Omental fat pad (tissue), 4 donors: ENCODE measurements around the gene TUBD1. TPM values are rescaled to one million over a fixed set of nuclear protein-coding genes. Genes with fewer than 3 reads are reported as not detected.

ENCODE experiments used
- ATAC-seq: fragments of 150-250 bp; one replicate; pipeline ENCODE4 v1.9.1; 2016; ENCODE audit warnings: mild to moderate bottlenecking, moderate library complexity; ENCODE audit not compliant: low FRiP score
- DNase-seq: peaks from one replicate; pipeline ENCODE4 v3.0.0-alpha.2; 2019; ENCODE audit warnings: low spot score
- total RNA-seq, 4 donors: library from RNA; depleted of rRNA; stranded (reverse); fragments of >200 nt; gene quantifications; one replicate each; pipeline ENCODE4 v1.1.0, GENCODE V29; 2016
- TF ChIP-seq, protein P1 (sequence below), 3 donors: fragments of 450-650 bp; IDR thresholded peaks; one replicate each; pipeline ENCODE4 v1.5.1; 2016 to 2017; ENCODE audit warnings: antibody characterized with exemption in 3 of 3, mild to moderate bottlenecking in 3 of 3, moderate library complexity in 2 of 3

Gene TUBD1
- total RNA-seq, 4 donors from 2014 or later = 5.3 to 14.5 (median 7.2) TPM

DNA sequence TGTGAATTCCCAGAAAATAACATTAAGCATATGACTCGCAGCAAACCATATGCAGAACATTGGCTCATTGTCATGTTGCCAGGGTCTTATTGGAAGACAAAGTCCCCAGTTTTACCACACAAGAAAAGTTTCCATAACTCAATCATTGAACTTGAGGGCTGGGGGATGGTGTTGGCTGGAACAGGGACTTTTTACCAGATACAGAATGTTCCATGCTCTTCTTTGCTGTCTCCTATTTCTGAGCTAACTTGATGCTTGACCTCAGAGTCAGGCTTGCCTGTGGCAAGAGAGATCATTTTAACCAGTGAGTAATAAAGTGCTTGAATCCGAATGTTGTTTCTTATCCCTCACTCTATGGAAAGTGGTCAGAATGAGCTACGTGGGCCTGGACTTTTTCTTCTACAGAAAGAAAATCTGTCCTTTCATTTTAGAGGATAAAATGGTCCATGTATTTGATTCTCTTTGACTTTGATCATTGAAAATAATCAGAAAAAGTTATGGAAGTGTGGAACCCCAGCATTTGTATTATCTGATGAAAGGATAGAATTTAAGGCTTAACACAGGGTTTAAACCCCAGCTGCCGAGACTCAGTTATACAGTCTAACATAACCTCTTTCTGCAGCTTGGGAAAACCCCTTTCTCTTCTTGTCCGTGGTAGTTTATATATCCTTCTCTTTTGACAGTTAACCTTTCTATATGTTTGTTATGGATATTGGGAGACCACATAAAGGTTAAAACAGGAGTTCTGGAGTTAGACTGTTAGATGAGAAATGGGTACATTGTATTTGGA, 67.0 kb downstream of the TUBD1 start:
- DNase-seq = no peak
- TF ChIP-seq, protein P1, sequence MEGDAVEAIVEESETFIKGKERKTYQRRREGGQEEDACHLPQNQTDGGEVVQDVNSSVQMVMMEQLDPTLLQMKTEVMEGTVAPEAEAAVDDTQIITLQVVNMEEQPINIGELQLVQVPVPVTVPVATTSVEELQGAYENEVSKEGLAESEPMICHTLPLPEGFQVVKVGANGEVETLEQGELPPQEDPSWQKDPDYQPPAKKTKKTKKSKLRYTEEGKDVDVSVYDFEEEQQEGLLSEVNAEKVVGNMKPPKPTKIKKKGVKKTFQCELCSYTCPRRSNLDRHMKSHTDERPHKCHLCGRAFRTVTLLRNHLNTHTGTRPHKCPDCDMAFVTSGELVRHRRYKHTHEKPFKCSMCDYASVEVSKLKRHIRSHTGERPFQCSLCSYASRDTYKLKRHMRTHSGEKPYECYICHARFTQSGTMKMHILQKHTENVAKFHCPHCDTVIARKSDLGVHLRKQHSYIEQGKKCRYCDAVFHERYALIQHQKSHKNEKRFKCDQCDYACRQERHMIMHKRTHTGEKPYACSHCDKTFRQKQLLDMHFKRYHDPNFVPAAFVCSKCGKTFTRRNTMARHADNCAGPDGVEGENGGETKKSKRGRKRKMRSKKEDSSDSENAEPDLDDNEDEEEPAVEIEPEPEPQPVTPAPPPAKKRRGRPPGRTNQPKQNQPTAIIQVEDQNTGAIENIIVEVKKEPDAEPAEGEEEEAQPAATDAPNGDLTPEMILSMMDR (IDR thresholded peaks at IDR 0.05) = no peak
- peak; percentile 44 for ATAC-seq

DNA sequence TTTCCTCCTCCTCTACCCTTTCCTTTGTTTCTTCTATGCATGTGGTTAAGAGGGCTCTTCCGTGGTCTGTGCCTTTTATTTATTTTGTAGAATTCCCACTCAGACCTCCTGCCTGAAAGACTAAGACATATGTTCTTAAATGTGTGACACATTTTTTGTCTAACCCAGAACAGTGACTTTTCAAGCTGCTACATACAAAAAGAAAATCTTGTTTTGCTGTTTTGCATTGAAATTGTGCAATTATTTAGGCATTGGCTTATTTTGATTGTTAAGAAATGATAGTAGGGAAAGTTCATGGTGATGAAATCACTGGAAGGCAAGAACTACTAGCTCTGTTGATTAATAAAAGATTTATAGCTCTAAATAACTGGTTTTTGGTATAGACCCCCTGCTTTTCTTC, 76.8 kb downstream of the TUBD1 start:
- TF ChIP-seq, protein P1 (IDR thresholded peaks at IDR 0.05) = no peak
- no peak for DNase-seq

DNA sequence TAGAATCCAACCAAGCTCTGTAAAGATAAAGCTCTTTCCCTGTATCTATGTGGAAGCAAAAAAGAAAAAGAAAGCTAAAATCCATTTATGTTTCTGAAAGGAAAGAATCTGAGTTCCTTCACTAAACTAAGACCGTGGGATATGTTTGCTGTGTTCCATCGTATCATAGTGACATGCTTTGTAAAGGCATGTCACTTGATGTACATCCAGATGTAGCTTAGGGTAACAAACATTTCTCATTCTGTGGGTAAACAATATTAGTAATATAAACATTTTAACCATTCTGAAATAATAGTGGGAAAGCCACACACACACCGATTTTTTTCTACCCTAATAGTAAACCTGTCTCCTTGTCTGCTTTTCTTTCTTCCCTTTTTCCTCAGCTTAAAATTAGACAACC, 78.1 kb downstream of the TUBD1 start:
- no peak for DNase-seq
- ATAC-seq = no peak
- TF ChIP-seq, protein P1 (IDR thresholded peaks at IDR 0.05) = no peak

More for the DNA sequence above, 76.8 kb downstream of the TUBD1 start:
- no peak for ATAC-seq

DNA sequence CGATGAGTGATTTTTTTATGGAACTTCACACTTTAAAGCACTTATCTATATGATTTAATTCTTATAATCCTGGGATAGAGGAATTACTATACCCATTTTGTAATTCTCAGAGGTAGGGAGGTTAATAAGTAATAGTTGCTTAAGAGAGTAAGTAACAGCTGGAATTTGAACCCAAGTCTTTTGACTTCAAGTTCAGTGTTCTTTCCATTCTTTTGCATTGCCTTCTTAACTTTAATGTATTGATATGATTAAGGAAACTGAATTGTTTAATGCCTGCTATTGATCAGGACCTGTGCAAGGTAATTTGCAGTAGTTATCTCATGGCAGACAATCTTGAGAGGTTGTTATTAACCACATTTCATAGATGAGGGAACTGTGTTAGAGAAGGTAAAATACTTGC, 78.5 kb downstream of the TUBD1 start:
- DNase-seq (no peak), ATAC-seq (no peak)
- TF ChIP-seq, protein P1 (IDR thresholded peaks at IDR 0.05) = no peak

DNA sequence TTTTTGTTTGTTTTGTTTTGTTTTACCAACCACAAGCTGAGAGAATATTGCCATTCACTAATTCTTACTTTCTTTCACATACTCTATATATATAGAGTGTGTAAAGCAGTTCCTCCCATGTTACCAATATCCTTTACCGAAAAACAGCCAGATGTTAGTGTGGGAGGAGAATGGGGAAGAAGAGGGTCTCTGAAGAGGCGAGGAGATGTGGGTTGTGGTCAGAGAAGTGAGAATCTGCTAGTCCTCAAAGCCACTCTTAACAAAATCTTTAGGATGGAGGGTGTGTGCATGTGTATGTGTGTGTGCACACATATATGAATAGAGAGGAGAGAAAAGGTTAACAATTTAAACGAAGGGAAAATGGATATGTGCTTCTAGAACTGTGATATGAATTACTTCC, 80.6 kb downstream of the TUBD1 start:
- no peak for ATAC-seq

DNA sequence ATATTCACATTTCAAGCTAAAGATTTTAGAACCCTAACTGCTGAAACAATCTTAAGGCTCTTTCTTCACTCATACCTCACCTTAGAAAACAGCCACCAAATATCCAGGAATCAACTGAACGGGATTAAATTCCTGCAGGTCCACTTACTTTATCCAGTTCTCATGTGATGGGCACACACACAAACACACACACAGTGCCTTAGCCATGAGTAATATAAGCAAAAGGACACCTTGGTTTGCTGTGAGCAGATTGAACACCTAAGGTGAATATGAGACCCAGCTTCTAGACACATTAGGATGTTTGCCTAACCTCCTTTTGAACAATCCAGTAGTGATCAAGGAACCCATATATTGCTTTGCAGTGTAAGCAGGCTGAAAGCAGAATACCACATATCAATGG, 81.5 kb downstream of the TUBD1 start:
- no peak for ATAC-seq
- TF ChIP-seq, protein P1 (IDR thresholded peaks at IDR 0.05) = no peak
- no peak for DNase-seq

More for the DNA sequence above, 80.6 kb downstream of the TUBD1 start:
- DNase-seq = no peak
- TF ChIP-seq, protein P1 (IDR thresholded peaks at IDR 0.05) = no peak

DNA sequence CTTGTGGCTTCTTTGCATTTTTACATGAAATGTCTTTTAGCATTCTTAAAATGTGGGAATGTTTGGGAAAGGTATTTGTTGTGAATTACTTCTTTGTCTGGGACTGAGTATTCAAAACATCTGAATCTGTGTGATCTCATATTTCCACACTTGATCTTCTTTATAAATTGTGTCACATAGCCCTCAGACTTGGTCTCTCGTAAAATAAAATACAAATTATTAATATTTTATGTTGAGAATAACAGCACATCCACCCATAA, 81.9 kb downstream of the TUBD1 start:
- TF ChIP-seq, protein P1 (IDR thresholded peaks at IDR 0.05) = no peak
- DNase-seq (no peak), ATAC-seq (no peak)
